Endothelial cell of umbilical vein (primary cell): ENCODE results near the gene ENO4. TPM values are rescaled to one million over a fixed set of nuclear protein-coding genes. Genes with fewer than 3 reads are reported as not detected.

Experiments used
- BruUV-seq: library from RNA; stranded (reverse); fragments of 400-500 nt; replicated peaks from 2 replicates; lab custom pipeline; 2021; lab: Mats Ljungman, UMichigan
- CTCF ChIA-PET: fragments of 300-600, 350-600 bp; sonication (Branson Sonifier 250); formaldehyde crosslinking; loops from one replicate; lab custom pipeline; 2021; ENCODE audit warnings: antibody characterized with exemption, inconsistent platforms; lab: Charles Lee
- POLR2A ChIA-PET: fragments of 300-600, 350-600 bp; sonication (Branson Sonifier 250); formaldehyde crosslinking; loops from one replicate; lab custom pipeline; 2021; ENCODE audit warnings: antibody characterized with exemption, inconsistent platforms; lab: Charles Lee
- DNase-seq: peaks from one replicate; pipeline ENCODE4 v3.0.0-alpha.2; 2011; ENCODE audit warnings: low read depth, low spot score
- FAIRE-seq: peaks from 2 replicates; lab custom pipeline; 2011; peaks lifted over from hg19 to GRCh38; lab: Jason Lieb, UNC
- H2AFZ ChIP-seq: 2 replicates; pipeline ENCODE4 v1.6.0; 2012; ENCODE audit warnings: low read depth, low read length, control low read depth, inconsistent platforms
- H3K27ac ChIP-seq: 2 replicates; pipeline ENCODE4 v1.5.1; 2011; ENCODE audit warnings: low read depth, mild to moderate bottlenecking, control low read depth, low read length, moderate library complexity; ENCODE audit not compliant: insufficient read depth
- H3K27me3 ChIP-seq, 2 experiments: 2 replicates each; pipeline versions ENCODE4 v1.6.0 to v1.6.1; 2011; ENCODE audit warnings: low read length in 2 of 2, mixed read lengths in 1 of 2; ENCODE audit not compliant: control insufficient read depth in 2 of 2, insufficient read depth in 2 of 2
- H3K36me3 ChIP-seq, 2 experiments: 2 replicates in 1 of 2; 3 replicates in 1 of 2; pipeline ENCODE4 v1.5.1; 2011; ENCODE audit warnings: low read length in 2 of 2, mild to moderate bottlenecking in 1 of 2, moderate library complexity in 1 of 2; ENCODE audit not compliant: control insufficient read depth in 2 of 2, insufficient read depth in 2 of 2; ENCODE audit errors: extremely low read depth in 1 of 2
- H3K4me1 ChIP-seq: 3 replicates; pipeline ENCODE4 v1.5.1; 2011; ENCODE audit warnings: mild to moderate bottlenecking, low read length; ENCODE audit not compliant: control insufficient read depth, insufficient read depth; ENCODE audit errors: extremely low read depth
- H3K4me2 ChIP-seq: 2 replicates; pipeline ENCODE4 v1.6.1; 2011; ENCODE audit warnings: low read length, control low read depth, mixed read lengths; ENCODE audit not compliant: insufficient read depth
- H3K4me3 ChIP-seq, 3 experiments: fragments of 200-600 bp in 1 of 3; sonication (generic), shearing (Covaris generic) in 1 of 3; replicated peaks in 1 of 3; 2 replicates each; pipeline ENCODE4 v1.5.1; 2011 to 2016; ENCODE audit warnings: control low read depth in 3 of 3, low read length in 3 of 3, mild to moderate bottlenecking in 2 of 3, inconsistent platforms in 1 of 3, low read depth in 1 of 3, moderate library complexity in 1 of 3; ENCODE audit not compliant: insufficient read depth in 1 of 3
- H3K79me2 ChIP-seq: 2 replicates; pipeline ENCODE4 v1.6.0; 2012; ENCODE audit warnings: low read length, inconsistent platforms; ENCODE audit not compliant: control insufficient read depth, insufficient read depth
- H3K9ac ChIP-seq: replicated peaks from 2 replicates; pipeline ENCODE3; 2011; ENCODE audit warnings: low read length, control low read depth; ENCODE audit not compliant: insufficient read depth; ENCODE audit errors: extremely low read depth
- H3K9me1 ChIP-seq: replicated peaks from 3 replicates; pipeline ENCODE4 v1.6.0; 2011; ENCODE audit warnings: mild to moderate bottlenecking, low read length; ENCODE audit not compliant: control insufficient read depth, insufficient read depth; ENCODE audit errors: extremely low read depth
- H3K9me3 ChIP-seq: replicated peaks from 2 replicates; pipeline ENCODE4 v1.5.1; 2012; ENCODE audit warnings: low read length, inconsistent platforms; ENCODE audit not compliant: control insufficient read depth, insufficient read depth
- H4K20me1 ChIP-seq: replicated peaks from 2 replicates; pipeline ENCODE3; 2011; ENCODE audit warnings: mild to moderate bottlenecking, low read length; ENCODE audit not compliant: control insufficient read depth, insufficient read depth; ENCODE audit errors: extremely low read depth
- EZH2 ChIP-seq: IDR thresholded peaks from 2 replicates; pipeline ENCODE4 v1.6.1; 2012; ENCODE audit warnings: borderline replicate concordance, low read depth, mild to moderate bottlenecking, moderate library complexity, low read length, inconsistent platforms; ENCODE audit not compliant: severe bottlenecking
- GATA2 ChIP-seq: IDR thresholded peaks from 2 replicates; pipeline ENCODE4 v1.7.0; 2011; ENCODE audit warnings: low read depth, mild to moderate bottlenecking, moderate library complexity, mixed read lengths, low read length; ENCODE audit not compliant: insufficient read length, insufficient read depth
- JUN ChIP-seq: IDR thresholded peaks from 2 replicates; pipeline ENCODE4 v1.6.1; 2011; ENCODE audit warnings: borderline replicate concordance, low read depth; ENCODE audit not compliant: insufficient read length, insufficient read depth
- POLR2AphosphoS5 ChIP-seq: IDR thresholded peaks from 2 replicates; pipeline ENCODE4 v1.6.1; 2012; ENCODE audit warnings: low read depth, mild to moderate bottlenecking, control low read depth, low read length, moderate library complexity; ENCODE audit not compliant: insufficient read depth
- dilution Hi-C: fragments of 300-500 bp; cut with MboI; formaldehyde crosslinking; loops from one replicate; pipeline ENCODE4 v1.15.0; 2019; ENCODE audit warnings: low sequenced_read_pairs; ENCODE audit not compliant: extremely low pct_ligation_motif_present
- intact Hi-C: fragments of 100-400 bp; cut with micrococcal nuclease; formaldehyde crosslinking; loops from one replicate; pipeline ENCODE4 v1.10.0; 2022
- polyA plus RNA-seq, 4 experiments: library from polyadenylated mRNA; depleted of rRNA in 3 of 4; stranded (reverse) in 3 of 4; unstranded in 1 of 4; fragments of >200 nt; gene quantifications; 2 replicates each; pipeline versions ENCODE4 v1.2.1 to v1.2.3, GENCODE V29; 2011 to 2012; ENCODE audit warnings: missing spikeins in 1 of 4
- total RNA-seq: library from RNA; stranded (reverse); gene quantifications from 2 replicates; pipeline ENCODE4 v1.2.3, GENCODE V29; 2021
- TF ChIP-seq, protein P1 (sequence below), 2 donors: IDR thresholded peaks; 1 replicate in 1 of 2; 2 replicates in 1 of 2; pipeline ENCODE4 v1.5.1; 2011; ENCODE audit warnings: low read length in 2 of 2, mild to moderate bottlenecking in 2 of 2, moderate library complexity in 2 of 2, control low read depth in 1 of 2, inconsistent platforms in 1 of 2, low read depth in 1 of 2; ENCODE audit not compliant: insufficient read depth in 1 of 2; ENCODE audit errors: extremely low read depth in 1 of 2
- TF ChIP-seq, protein P2 (sequence below): IDR thresholded peaks from 2 replicates; pipeline ENCODE4 v1.6.1; 2011; ENCODE audit not compliant: insufficient read depth, insufficient read length

ENO4 gene
- total and polyA plus RNA-seq, 2 donors (not counting 3 experiments of a cell fraction or from before 2014, with no cell fraction given) = 0.08 TPM; not detected in 1

DNA sequence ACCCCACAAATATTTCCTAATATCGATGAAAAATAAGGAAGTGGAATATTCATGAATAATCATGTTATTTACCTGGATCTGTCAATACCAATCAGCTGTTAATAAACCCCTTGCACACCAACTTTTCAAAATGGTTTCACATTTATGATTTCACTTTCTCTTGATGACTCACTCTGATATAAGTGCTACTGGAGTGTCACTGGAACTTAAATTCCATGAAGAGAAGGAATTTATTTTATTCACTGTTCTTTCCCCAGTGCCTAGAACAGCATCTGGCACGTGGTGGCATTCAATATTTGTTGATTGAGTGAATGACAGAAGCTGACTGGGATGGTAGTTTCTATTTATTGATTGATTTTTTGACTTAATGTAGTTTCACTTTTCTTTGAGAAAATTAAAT lies 3.5 kb upstream of the ENO4 start:
- no TSS peak for BruUV-seq
- no peak overlapping the region for H3K4me2 ChIP-seq
- FAIRE-seq = no peak

More for the DNA sequence above, 3.5 kb upstream of the ENO4 start:
- ChIA-PET POLR2A (no interaction called here), CTCF (interaction anchor here (1.8 kb wide), 2 partner anchors 9 to 322 kb away, joined by 4 to 5 read pairs; no protein-coding TSS in a partner anchor)
- Histone ChIP-seq H3K9me1 (no peaks in the 10 kb centered on the region), H3K4me1 (peaks cover 2% of the 10 kb centered on the region), H3K4me3 (no peak overlapping the region), H4K20me1 (no peaks in the 10 kb centered on the region), H3K27me3 (peaks cover 17% of the 10 kb centered on the region in 2 experiments), H3K9ac (no peak overlapping the region), H3K9me3 (no peaks in the 10 kb centered on the region), H2AFZ (no peak overlapping the region), H3K27ac (no peak overlapping the region), H3K79me2 (no peaks in the 10 kb centered on the region), H3K36me3 (no peaks in the 10 kb centered on the region)
- intact Hi-C loops = loop anchor here (5.0 kb wide), 1 partner anchor 101 kb away; no protein-coding TSS in a partner anchor
- DNase-seq = no peak
- dilution Hi-C loops = no loop called here
- TF ChIP-seq EZH2 (no peak), JUN (no peak), POLR2AphosphoS5 (no peak), GATA2 (no peak)
- TF ChIP-seq, protein P1, sequence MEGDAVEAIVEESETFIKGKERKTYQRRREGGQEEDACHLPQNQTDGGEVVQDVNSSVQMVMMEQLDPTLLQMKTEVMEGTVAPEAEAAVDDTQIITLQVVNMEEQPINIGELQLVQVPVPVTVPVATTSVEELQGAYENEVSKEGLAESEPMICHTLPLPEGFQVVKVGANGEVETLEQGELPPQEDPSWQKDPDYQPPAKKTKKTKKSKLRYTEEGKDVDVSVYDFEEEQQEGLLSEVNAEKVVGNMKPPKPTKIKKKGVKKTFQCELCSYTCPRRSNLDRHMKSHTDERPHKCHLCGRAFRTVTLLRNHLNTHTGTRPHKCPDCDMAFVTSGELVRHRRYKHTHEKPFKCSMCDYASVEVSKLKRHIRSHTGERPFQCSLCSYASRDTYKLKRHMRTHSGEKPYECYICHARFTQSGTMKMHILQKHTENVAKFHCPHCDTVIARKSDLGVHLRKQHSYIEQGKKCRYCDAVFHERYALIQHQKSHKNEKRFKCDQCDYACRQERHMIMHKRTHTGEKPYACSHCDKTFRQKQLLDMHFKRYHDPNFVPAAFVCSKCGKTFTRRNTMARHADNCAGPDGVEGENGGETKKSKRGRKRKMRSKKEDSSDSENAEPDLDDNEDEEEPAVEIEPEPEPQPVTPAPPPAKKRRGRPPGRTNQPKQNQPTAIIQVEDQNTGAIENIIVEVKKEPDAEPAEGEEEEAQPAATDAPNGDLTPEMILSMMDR (IDR thresholded peaks at IDR 0.05; ENCODE audit: extremely low read depth in 1 of 2, insufficient read depth in 1 of 2, low read depth in 1 of 2, low read length in 2 of 2) = no peak
- TF ChIP-seq, protein P2, sequence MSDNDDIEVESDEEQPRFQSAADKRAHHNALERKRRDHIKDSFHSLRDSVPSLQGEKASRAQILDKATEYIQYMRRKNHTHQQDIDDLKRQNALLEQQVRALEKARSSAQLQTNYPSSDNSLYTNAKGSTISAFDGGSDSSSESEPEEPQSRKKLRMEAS = no peak
